GM21529 (cell line): ENCODE data around the gene TNRC6B.
"Not testable (repeated sequence)": the region's sequence is repeated elsewhere in the genome, so short reads cannot be mapped to it uniquely, and the experiment has no call there.

ENCODE experiments used
- ATAC-seq: cut with Tn5 transposase; IDR thresholded peaks from one replicate; pipeline ENCODE4 v1.9.1; 2021; ENCODE audit not compliant: unreplicated experiment

Gene TNRC6B

GRCh38 chr22:40348025-40348658 lies 170.4 kb downstream of the TNRC6B start:
- ATAC-seq: no peak

GRCh38 chr22:40352763-40353162 lies 175.0 kb downstream of the TNRC6B start:
- ATAC-seq: no peak

GRCh38 chr22:40361100-40361499 lies 183.4 kb downstream of the TNRC6B start:
- no peak for ATAC-seq

GRCh38 chr22:40363059-40363458 lies 185.3 kb downstream of the TNRC6B start:
- ATAC-seq: no peak

GRCh38 chr22:40364431-40364830 lies 186.7 kb downstream of the TNRC6B start:
- no peak for ATAC-seq

- no peak for ATAC-seq
Observed at GRCh38 chr22:40366068-40366467, 188.3 kb downstream of the TNRC6B start.

- ATAC-seq: no peak
Observed at GRCh38 chr22:40367342-40367741, 189.6 kb downstream of the TNRC6B start.

GRCh38 chr22:40368016-40368415 lies 190.3 kb downstream of the TNRC6B start:
- no peak for ATAC-seq

- no peak for ATAC-seq
Observed at GRCh38 chr22:40368836-40369235, 191.1 kb downstream of the TNRC6B start.

GRCh38 chr22:40374567-40374966 lies 196.8 kb downstream of the TNRC6B start:
- no peak for ATAC-seq

GRCh38 chr22:40376149-40376548 lies 198.4 kb downstream of the TNRC6B start:
- ATAC-seq: no peak

GRCh38 chr22:40377931-40378330 lies 200.2 kb downstream of the TNRC6B start:
- ATAC-seq: no peak

- ATAC-seq: not testable (repeated sequence)
Observed at GRCh38 chr22:40378448-40378847, 200.7 kb downstream of the TNRC6B start.

GRCh38 chr22:40381461-40381860 lies 203.7 kb downstream of the TNRC6B start:
- no peak for ATAC-seq

- no peak for ATAC-seq
Observed at GRCh38 chr22:40383905-40384304, 206.2 kb downstream of the TNRC6B start.

- ATAC-seq: no peak
Observed at GRCh38 chr22:40385036-40385782, 207.5 kb downstream of the TNRC6B start.
